HepG2 (cell line): Measurements from ENCODE around the gene HPCAL1. TPM values are rescaled to one million over a fixed set of nuclear protein-coding genes. Genes with fewer than 3 reads are reported as not detected.
A peak's percentile ranks its signal among the peaks of the same experiment; 100 is the strongest.

Experiments
- ARID3A ChIP-seq: IDR thresholded peaks from 2 replicates; pipeline ENCODE4 v1.6.1; 2012; ENCODE audit warnings: low read depth, low read length, improper control_type of control experiment
- CC2D1A ChIP-seq: sonication (generic); formaldehyde crosslinking; IDR thresholded peaks from 2 replicates; pipeline ENCODE4 v1.8.1; 2023; ENCODE audit warnings: mild to moderate bottlenecking, missing genetic modification reagents
- FOXP1 ChIP-seq, 2 experiments: fragments of 450-650 bp in 1 of 2; IDR thresholded peaks; 2 replicates each; pipeline ENCODE4 v1.6.1; 2017 to 2018; ENCODE audit warnings: antibody characterized with exemption in 1 of 2
- HIVEP1 ChIP-seq: sonication (generic); formaldehyde crosslinking; IDR thresholded peaks from 2 replicates; pipeline ENCODE4 v1.4.0; 2020; ENCODE audit warnings: mild to moderate bottlenecking, missing genetic modification reagents
- HOXA5 ChIP-seq: sonication (generic); formaldehyde crosslinking; IDR thresholded peaks from 2 replicates; pipeline ENCODE4 v1.4.0; 2020; ENCODE audit warnings: missing genetic modification reagents
- ISL2 ChIP-seq: sonication (generic); formaldehyde crosslinking; IDR thresholded peaks from 2 replicates; pipeline ENCODE4 v1.5.0; 2020; ENCODE audit warnings: missing genetic modification reagents
- KDM3A ChIP-seq: IDR thresholded peaks from 2 replicates; pipeline ENCODE4 v1.6.1; 2018; ENCODE audit warnings: low read depth, missing compliant biosample characterization
- KDM4B ChIP-seq: sonication (generic); formaldehyde crosslinking; IDR thresholded peaks from 2 replicates; pipeline ENCODE4 v1.4.0; 2020; ENCODE audit warnings: missing genetic modification reagents
- MED1 ChIP-seq: sonication (generic); formaldehyde crosslinking; IDR thresholded peaks from 2 replicates; pipeline ENCODE4 v1.4.0; 2020; ENCODE audit warnings: missing genetic modification reagents
- MED13 ChIP-seq: sonication (generic); formaldehyde crosslinking; IDR thresholded peaks from 2 replicates; pipeline ENCODE4 v1.5.0; 2020; ENCODE audit warnings: missing genetic modification reagents
- MEF2D ChIP-seq: sonication (generic); formaldehyde crosslinking; IDR thresholded peaks from 2 replicates; pipeline ENCODE4 v1.5.1; 2020; ENCODE audit warnings: mild to moderate bottlenecking, missing genetic modification reagents
- MTF2 ChIP-seq: sonication (generic); formaldehyde crosslinking; IDR thresholded peaks from 2 replicates; pipeline ENCODE4 v1.5.0; 2020; ENCODE audit warnings: missing genetic modification reagents, borderline replicate concordance
- NCOA5 ChIP-seq: sonication (generic); formaldehyde crosslinking; IDR thresholded peaks from 2 replicates; pipeline ENCODE4 v1.4.0; 2020; ENCODE audit warnings: missing genetic modification reagents
- NKX3-1 ChIP-seq: sonication (generic); formaldehyde crosslinking; IDR thresholded peaks from 2 replicates; pipeline ENCODE4 v1.5.0; 2020; ENCODE audit warnings: missing genetic modification reagents
- POLR2G ChIP-seq: fragments of 200-400 bp; formaldehyde crosslinking; IDR thresholded peaks from 2 replicates; pipeline ENCODE4 v1.6.1; 2018; ENCODE audit warnings: mild to moderate bottlenecking, low read depth, low read length, moderate library complexity
- SNAI1 ChIP-seq: sonication (generic); formaldehyde crosslinking; IDR thresholded peaks from 2 replicates; pipeline ENCODE4 v1.5.0; 2020; ENCODE audit warnings: mild to moderate bottlenecking, missing genetic modification reagents, borderline replicate concordance
- ZFP91 ChIP-seq: sonication (generic); formaldehyde crosslinking; IDR thresholded peaks from 2 replicates; pipeline ENCODE4 v1.9.0; 2022; ENCODE audit warnings: missing genetic modification reagents, mild to moderate bottlenecking, borderline replicate concordance
- ZNF263 ChIP-seq: sonication (generic); formaldehyde crosslinking; IDR thresholded peaks from 2 replicates; pipeline ENCODE4 v1.4.0; 2020; ENCODE audit warnings: missing genetic modification reagents
- ZNF317 ChIP-seq: sonication (generic); formaldehyde crosslinking; IDR thresholded peaks from 2 replicates; pipeline ENCODE4 v1.5.0; 2020; ENCODE audit warnings: mild to moderate bottlenecking, missing genetic modification reagents
- ZNF512 ChIP-seq: sonication (generic); formaldehyde crosslinking; IDR thresholded peaks from 2 replicates; pipeline ENCODE4 v1.4.0; 2020; ENCODE audit warnings: mild to moderate bottlenecking, missing genetic modification reagents
- ZNF792 ChIP-seq: IDR thresholded peaks from 2 replicates; pipeline ENCODE4 v1.6.1; 2016
- ZNF839 ChIP-seq: sonication (generic); formaldehyde crosslinking; IDR thresholded peaks from 2 replicates; pipeline ENCODE4 v1.4.0; 2020; ENCODE audit warnings: missing genetic modification reagents, mild to moderate bottlenecking, borderline replicate concordance
- polyA plus RNA-seq, 8 experiments: library from polyadenylated mRNA; depleted of rRNA in 3 of 8; stranded (reverse) in 7 of 8; unstranded in 1 of 8; fragments of >200 nt; fragmentation: Illumina TruSeq in 4 of 8; extraction: Trizol in 4 of 8; gene quantifications; 2 replicates each; pipeline versions ENCODE4 v1.2.1 to v1.2.3, GENCODE V29; 2011 to 2016; ENCODE audit warnings: low read depth in 4 of 8, missing spikeins in 1 of 8, mixed read lengths in 1 of 8; ENCODE audit not compliant: insufficient read depth in 1 of 8
- total RNA-seq, 5 experiments: library from RNA; depleted of rRNA; stranded (reverse); fragments of >200 nt; fragmentation: Illumina TruSeq; extraction: Trizol; gene quantifications; 2 replicates each; pipeline ENCODE4 v1.2.3, GENCODE V29; 2016; ENCODE audit warnings: low read depth in 1 of 5
- TF ChIP-seq, protein P1 (sequence below): sonication (generic); formaldehyde crosslinking; IDR thresholded peaks from 2 replicates; pipeline ENCODE4 v1.4.0; 2020; ENCODE audit warnings: missing genetic modification reagents

Gene HPCAL1
- total and polyA plus RNA-seq, 2 of the 13 experiments (the other 11 are each of a cell fraction or from before 2014, with no cell fraction given): 29.5 to 29.9 TPM

- TF ChIP-seq MTF2: peak; percentile 93; the same call in 1 of the 2 replicates
- no peak for TF ChIP-seq FOXP1 (IDR thresholded peaks at IDR 0.05)
- no peak for TF ChIP-seq FOXP1 (CRISPR knock-in tag; IDR thresholded peaks at IDR 0.05)
- peak; percentile 90 for TF ChIP-seq POLR2G
- TF ChIP-seq ZNF317 (CRISPR knock-in tag): peak; percentile 89
- peak; percentile 92 for TF ChIP-seq ZFP91 (CRISPR knock-in tag)
- no peak; the same call in 1 of the 2 replicates for TF ChIP-seq NCOA5
- TF ChIP-seq KDM3A: peak; percentile 86; the same call in 1 of the 2 replicates
- peak; percentile 99 for TF ChIP-seq ZNF792 (CRISPR knock-in tag)
- TF ChIP-seq, protein P1, sequence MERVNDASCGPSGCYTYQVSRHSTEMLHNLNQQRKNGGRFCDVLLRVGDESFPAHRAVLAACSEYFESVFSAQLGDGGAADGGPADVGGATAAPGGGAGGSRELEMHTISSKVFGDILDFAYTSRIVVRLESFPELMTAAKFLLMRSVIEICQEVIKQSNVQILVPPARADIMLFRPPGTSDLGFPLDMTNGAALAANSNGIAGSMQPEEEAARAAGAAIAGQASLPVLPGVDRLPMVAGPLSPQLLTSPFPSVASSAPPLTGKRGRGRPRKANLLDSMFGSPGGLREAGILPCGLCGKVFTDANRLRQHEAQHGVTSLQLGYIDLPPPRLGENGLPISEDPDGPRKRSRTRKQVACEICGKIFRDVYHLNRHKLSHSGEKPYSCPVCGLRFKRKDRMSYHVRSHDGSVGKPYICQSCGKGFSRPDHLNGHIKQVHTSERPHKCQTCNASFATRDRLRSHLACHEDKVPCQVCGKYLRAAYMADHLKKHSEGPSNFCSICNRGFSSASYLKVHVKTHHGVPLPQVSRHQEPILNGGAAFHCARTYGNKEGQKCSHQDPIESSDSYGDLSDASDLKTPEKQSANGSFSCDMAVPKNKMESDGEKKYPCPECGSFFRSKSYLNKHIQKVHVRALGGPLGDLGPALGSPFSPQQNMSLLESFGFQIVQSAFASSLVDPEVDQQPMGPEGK (CRISPR knock-in tag): no peak; the same call in 1 of the 2 replicates
- 0 out of 2 replicates have a peak, but pooled peaks have one; percentile 8 for TF ChIP-seq ARID3A
- TF ChIP-seq ZNF512: no peak
- TF ChIP-seq SNAI1: peak; percentile 99
- peak; percentile 99 for TF ChIP-seq NKX3-1 (CRISPR knock-in tag)
- peak; percentile 99 for TF ChIP-seq CC2D1A (CRISPR knock-in tag)
- peak; percentile 83; the same call in 1 of the 2 replicates for TF ChIP-seq HOXA5
- TF ChIP-seq MED13 (CRISPR knock-in tag): peak; percentile 95
- TF ChIP-seq MED1 (CRISPR knock-in tag): peak; percentile 85
- peak; percentile 91 for TF ChIP-seq ZNF263 (CRISPR knock-in tag)
- TF ChIP-seq HIVEP1 (CRISPR knock-in tag): peak; percentile 97
- TF ChIP-seq ISL2 (CRISPR knock-in tag): peak; percentile 90
- TF ChIP-seq KDM4B: peak; percentile 98
- TF ChIP-seq ZNF839 (CRISPR knock-in tag): peak; percentile 99
- peak; percentile 96 for TF ChIP-seq MEF2D (CRISPR knock-in tag)
These were observed 146.1 kb downstream of the HPCAL1 start (continued) for GRCh38 chr2:10448576-10449485.
